KMS-11 (cell line): ENCODE measurements around the gene PNCK.

ENCODE experiments used
- H2AFZ ChIP-seq: fragments of 200-600 bp; sonication (generic); 2 replicates; pipeline ENCODE4 v1.6.1; 2016; ENCODE audit warnings: antibody characterized with exemption, mixed run types, low read depth
- H3K27ac ChIP-seq: fragments of 200-600 bp; sonication (generic); 2 replicates; pipeline ENCODE4 v1.6.1; 2016; ENCODE audit warnings: mild to moderate bottlenecking, mixed run types
- H3K27me3 ChIP-seq: fragments of 200-600 bp; sonication (generic); 2 replicates; pipeline ENCODE4 v1.6.1; 2017; ENCODE audit warnings: mild to moderate bottlenecking, low read depth, mixed run types, moderate library complexity; ENCODE audit not compliant: insufficient read depth
- H3K36me3 ChIP-seq: fragments of 200-600 bp; sonication (generic); 2 replicates; pipeline ENCODE4 v1.6.1; 2017; ENCODE audit warnings: mild to moderate bottlenecking, mixed run types; ENCODE audit not compliant: insufficient read depth
- H3K4me1 ChIP-seq: fragments of 200-600 bp; sonication (generic); 2 replicates; pipeline ENCODE4 v1.6.1; 2016; ENCODE audit warnings: mild to moderate bottlenecking, low read depth, mixed run types; ENCODE audit not compliant: poor library complexity, severe bottlenecking
- H3K4me2 ChIP-seq: fragments of 200-600 bp; sonication (generic); 2 replicates; pipeline ENCODE4 v1.7.0; 2016; ENCODE audit warnings: mild to moderate bottlenecking, mixed run types
- H3K4me3 ChIP-seq: fragments of 200-600 bp; sonication (generic); IDR thresholded peaks from 2 replicates; pipeline ENCODE4 v1.6.1; 2017; ENCODE audit warnings: low read depth, low read length, mixed read lengths; ENCODE audit not compliant: insufficient read depth
- H3K79me2 ChIP-seq: fragments of 200-600 bp; sonication (generic); 2 replicates; pipeline ENCODE4 v1.6.1; 2016; ENCODE audit warnings: low read depth, mixed run types; ENCODE audit not compliant: insufficient read depth
- H3K9ac ChIP-seq: fragments of 200-600 bp; sonication (generic); 2 replicates; pipeline ENCODE4 v1.6.1; 2016; ENCODE audit warnings: mild to moderate bottlenecking, mixed run types
- H4K20me1 ChIP-seq: fragments of 200-600 bp; sonication (generic); 2 replicates; pipeline ENCODE4 v1.6.1; 2016; ENCODE audit warnings: mild to moderate bottlenecking, mixed run types; ENCODE audit not compliant: insufficient read depth
- TF ChIP-seq, protein P1 (sequence below): fragments of 200-600 bp; sonication (generic); conservative IDR thresholded peaks from 2 replicates; pipeline ENCODE4 v1.6.1; 2017; ENCODE audit warnings: low read depth, mild to moderate bottlenecking, antibody characterized with exemption, low read length, moderate library complexity, mixed read lengths

The PNCK gene

DNA sequence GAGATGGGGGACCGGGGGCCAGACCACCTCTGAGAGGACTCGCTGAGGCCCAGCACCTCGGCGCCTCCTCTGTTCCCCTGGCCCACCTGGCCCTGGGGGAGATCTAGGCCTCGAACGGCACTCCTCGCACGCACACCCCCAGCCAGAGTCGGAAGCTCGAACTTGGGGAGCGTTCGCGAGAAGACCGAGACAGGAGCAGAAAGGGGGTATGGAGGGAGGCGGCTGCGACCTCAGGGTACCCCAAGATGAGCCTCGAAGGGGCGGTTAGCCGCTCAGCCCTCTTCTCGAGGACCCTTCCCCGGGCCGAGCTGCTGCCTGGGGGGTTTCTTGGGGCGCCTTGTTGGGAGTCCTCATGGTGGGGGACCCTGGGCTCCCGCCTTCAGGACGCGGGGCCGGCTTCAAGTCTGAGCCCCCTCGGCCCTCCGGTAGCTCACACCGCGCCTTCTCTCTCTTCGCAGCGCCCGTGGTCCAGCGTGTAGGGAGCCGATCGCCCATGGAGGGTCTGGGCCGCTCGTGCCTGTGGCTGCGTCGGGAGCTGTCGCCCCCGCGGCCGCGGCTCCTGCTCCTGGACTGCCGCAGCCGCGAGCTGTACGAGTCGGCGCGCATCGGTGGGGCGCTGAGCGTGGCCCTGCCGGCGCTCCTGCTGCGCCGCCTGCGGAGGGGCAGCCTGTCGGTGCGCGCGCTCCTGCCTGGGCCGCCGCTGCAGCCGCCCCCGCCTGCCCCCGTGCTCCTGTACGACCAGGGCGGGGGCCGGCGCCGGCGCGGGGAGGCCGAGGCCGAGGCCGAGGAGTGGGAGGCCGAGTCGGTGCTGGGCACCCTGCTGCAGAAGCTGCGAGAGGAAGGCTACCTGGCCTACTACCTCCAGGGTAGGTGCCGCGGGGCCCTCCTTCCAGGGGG, 25.9 kb downstream of the PNCK start:
- H4K20me1 ChIP-seq: no peaks in the 10 kb centered on the region
- H3K4me2 ChIP-seq: no peak overlapping the region
- H3K36me3 ChIP-seq: no peaks in the 10 kb centered on the region
- H3K4me1 ChIP-seq: no peaks in the 10 kb centered on the region
- no peaks in the 10 kb centered on the region for H3K79me2 ChIP-seq
- H3K9ac ChIP-seq: no peak overlapping the region
- peaks cover 32% of the 10 kb centered on the region; the same call in 1 of the 2 replicates for H3K27me3 ChIP-seq
- TF ChIP-seq, protein P1, sequence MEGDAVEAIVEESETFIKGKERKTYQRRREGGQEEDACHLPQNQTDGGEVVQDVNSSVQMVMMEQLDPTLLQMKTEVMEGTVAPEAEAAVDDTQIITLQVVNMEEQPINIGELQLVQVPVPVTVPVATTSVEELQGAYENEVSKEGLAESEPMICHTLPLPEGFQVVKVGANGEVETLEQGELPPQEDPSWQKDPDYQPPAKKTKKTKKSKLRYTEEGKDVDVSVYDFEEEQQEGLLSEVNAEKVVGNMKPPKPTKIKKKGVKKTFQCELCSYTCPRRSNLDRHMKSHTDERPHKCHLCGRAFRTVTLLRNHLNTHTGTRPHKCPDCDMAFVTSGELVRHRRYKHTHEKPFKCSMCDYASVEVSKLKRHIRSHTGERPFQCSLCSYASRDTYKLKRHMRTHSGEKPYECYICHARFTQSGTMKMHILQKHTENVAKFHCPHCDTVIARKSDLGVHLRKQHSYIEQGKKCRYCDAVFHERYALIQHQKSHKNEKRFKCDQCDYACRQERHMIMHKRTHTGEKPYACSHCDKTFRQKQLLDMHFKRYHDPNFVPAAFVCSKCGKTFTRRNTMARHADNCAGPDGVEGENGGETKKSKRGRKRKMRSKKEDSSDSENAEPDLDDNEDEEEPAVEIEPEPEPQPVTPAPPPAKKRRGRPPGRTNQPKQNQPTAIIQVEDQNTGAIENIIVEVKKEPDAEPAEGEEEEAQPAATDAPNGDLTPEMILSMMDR: no peak
- H3K27ac ChIP-seq: no peak overlapping the region
- H2AFZ ChIP-seq: no peak overlapping the region
- no peak overlapping the region for H3K4me3 ChIP-seq

DNA sequence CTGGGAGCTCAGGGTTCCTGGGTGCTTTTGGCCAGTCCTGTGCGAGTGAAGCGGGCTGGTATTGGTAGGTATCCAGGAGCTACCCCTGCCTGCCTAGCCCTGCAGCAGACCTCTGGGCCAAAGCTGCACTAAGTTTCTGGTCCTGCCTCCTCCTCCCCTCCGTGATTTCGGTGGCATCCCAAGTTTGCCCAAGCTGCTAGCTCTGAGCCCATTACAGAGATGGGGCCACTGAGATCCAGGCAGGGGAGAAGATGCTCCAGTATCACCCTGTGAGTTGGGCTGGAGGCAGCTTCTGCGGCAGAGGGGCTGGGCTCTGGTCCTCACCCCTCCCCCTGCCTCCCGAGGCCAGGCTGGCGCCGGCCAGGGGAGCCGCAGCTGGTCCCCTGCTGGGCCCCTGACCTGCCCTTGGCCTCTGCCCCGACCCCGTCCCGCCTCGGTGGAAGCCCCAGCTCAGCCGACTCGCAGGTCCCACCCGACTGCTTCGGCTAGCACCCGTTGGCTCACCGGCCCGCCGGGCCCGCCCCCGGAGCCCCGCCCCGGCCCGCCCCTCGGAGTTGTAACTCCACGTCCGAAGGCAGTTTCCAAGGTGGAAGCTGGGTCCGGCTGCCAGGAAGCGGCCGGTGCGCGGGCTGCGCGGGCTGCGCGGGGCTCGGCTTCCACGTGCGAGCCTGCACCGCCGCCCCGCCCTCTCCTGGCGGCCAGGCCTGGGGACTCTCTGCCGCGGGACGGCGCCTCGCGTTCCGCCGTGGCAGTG, 26.8 kb downstream of the PNCK start, which contains the start of gene DUSP9:
TSS of gene DUSP9 (plus strand) at position 584 of the 754 bp plus-strand sequence. CDS start 751 bp downstream, outside the sequence.
- TF ChIP-seq, protein P1: no peak
- no peaks in the 10 kb centered on the region for H4K20me1 ChIP-seq
- H3K4me3 ChIP-seq: no peak within 1 kb of the TSS
- no peak within 1 kb of the TSS for H3K9ac ChIP-seq
- no peaks in the 10 kb centered on the region for H3K4me1 ChIP-seq
- H3K79me2 ChIP-seq: no peaks in the 10 kb centered on the region
- no peak within 1 kb of the TSS for H3K27ac ChIP-seq
- peaks cover 32% of the 10 kb centered on the region; the same call in 1 of the 2 replicates for H3K27me3 ChIP-seq
- H2AFZ ChIP-seq: no peak within 1 kb of the TSS
- no peaks in the 10 kb centered on the region for H3K36me3 ChIP-seq
- no peak within 1 kb of the TSS for H3K4me2 ChIP-seq

DNA sequence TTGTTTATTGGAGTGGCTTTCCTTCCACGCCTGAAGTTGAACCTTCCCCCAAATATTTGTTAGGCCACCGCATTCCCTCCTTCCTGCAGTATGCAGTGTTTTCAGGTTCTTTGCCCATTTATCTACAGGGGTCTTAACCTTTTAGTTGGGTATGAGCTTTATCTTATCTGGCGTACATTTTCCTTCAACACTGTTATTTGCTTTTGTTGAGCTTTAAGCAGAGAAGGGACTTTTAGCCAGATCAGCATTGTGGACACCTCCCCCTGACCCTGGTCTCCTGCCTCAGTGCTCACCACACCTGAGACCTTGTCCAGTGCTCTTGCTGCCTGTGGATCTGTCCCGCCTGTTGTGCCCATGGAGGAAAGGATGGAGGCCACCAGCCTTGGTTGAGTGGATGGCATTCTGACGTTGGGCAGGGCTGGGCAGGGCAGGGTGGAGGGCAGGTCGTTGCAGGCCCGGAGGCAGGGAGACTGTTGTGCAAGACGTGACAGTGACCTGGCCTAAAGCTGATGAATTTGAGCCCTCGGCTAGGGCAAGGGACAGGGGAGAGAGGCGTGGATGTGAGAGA, 27.6 kb downstream of the PNCK start:
- H3K4me2 ChIP-seq: no peak overlapping the region
- H2AFZ ChIP-seq: no peak overlapping the region
- no peak overlapping the region for H3K4me3 ChIP-seq
- H3K79me2 ChIP-seq: no peaks in the 10 kb centered on the region
- H3K9ac ChIP-seq: no peak overlapping the region
- no peaks in the 10 kb centered on the region for H3K36me3 ChIP-seq
- H4K20me1 ChIP-seq: no peaks in the 10 kb centered on the region
- no peak overlapping the region for H3K27ac ChIP-seq
- no peaks in the 10 kb centered on the region for H3K4me1 ChIP-seq
- TF ChIP-seq, protein P1: no peak
- H3K27me3 ChIP-seq: peaks cover 35% of the 10 kb centered on the region; the same call in 1 of the 2 replicates

- H3K4me2 ChIP-seq: no peak overlapping the region
Observed at GRCh38 chrX:153645151-153645550, 28.5 kb downstream of the PNCK start.

More at GRCh38 chrX:153645151-153645550, 28.5 kb downstream of the PNCK start:
- Histone ChIP-seq H4K20me1 (no peaks in the 10 kb centered on the region), H3K4me3 (no peak overlapping the region), H3K79me2 (no peaks in the 10 kb centered on the region), H3K27ac (no peak overlapping the region), H2AFZ (no peak overlapping the region), H3K36me3 (no peaks in the 10 kb centered on the region), H3K4me1 (no peaks in the 10 kb centered on the region), H3K9ac (no peak overlapping the region), H3K27me3 (peaks cover 40% of the 10 kb centered on the region; the same call in 1 of the 2 replicates)
- TF ChIP-seq, protein P1: no peak
